GM23338 (cell line): ENCODE data around the gene PSMB5.
A peak's percentile ranks its signal among the peaks of the same experiment; 100 is the strongest.

Experiments
- EZH2 ChIP-seq: fragments of 200-600 bp; sonication (generic); IDR thresholded peaks from one replicate; pipeline ENCODE4 v1.8.0; 2017; ENCODE audit warnings: antibody characterized with exemption, mild to moderate bottlenecking, low read depth; ENCODE audit not compliant: unreplicated experiment
- EZH2phosphoT487 ChIP-seq: fragments of 200-600 bp; sonication (generic); IDR thresholded peaks from one replicate; pipeline ENCODE4 v1.8.1; 2018; ENCODE audit warnings: antibody characterized with exemption; ENCODE audit not compliant: unreplicated experiment
- TF ChIP-seq, protein P1 (sequence below), 2 experiments: fragments of 200-600 bp in 1 of 2; sonication (generic) in 1 of 2; conservative IDR thresholded peaks; 2 replicates each; pipeline versions ENCODE4 v1.5.1 to v1.6.1; 2016 to 2017; ENCODE audit warnings: antibody characterized with exemption in 2 of 2, low read depth in 2 of 2, mild to moderate bottlenecking in 2 of 2, moderate library complexity in 1 of 2

DNA sequence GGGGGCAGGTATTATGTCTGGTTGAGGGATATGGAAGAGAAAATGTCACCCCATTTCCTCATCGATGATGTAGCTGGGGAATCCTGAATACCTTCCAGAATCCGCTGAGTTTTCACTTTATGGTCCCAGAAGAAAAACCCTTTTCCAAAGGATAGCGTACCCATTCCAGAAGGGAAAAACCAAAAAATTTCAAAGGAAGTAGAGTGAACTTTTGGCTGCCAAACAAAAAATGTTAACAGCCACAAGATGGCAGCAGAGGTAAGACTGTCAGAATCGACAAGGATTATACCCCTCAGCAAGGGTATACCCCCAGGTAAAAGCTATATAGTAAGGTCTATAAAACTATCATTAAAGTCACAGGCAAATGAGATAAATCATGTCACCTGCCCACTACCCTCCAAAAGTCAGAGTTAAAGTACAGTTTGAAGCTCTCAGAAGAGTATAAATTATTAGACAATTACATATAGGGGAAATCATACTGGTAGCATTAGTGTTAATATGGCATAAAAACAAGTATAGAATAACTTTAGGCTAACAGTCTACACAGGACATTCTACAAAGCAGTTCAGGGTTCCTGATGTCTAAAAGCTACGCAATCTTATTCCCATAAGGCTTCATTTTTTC lies 42.2 kb upstream of the PSMB5 start:
- TF ChIP-seq, protein P1, sequence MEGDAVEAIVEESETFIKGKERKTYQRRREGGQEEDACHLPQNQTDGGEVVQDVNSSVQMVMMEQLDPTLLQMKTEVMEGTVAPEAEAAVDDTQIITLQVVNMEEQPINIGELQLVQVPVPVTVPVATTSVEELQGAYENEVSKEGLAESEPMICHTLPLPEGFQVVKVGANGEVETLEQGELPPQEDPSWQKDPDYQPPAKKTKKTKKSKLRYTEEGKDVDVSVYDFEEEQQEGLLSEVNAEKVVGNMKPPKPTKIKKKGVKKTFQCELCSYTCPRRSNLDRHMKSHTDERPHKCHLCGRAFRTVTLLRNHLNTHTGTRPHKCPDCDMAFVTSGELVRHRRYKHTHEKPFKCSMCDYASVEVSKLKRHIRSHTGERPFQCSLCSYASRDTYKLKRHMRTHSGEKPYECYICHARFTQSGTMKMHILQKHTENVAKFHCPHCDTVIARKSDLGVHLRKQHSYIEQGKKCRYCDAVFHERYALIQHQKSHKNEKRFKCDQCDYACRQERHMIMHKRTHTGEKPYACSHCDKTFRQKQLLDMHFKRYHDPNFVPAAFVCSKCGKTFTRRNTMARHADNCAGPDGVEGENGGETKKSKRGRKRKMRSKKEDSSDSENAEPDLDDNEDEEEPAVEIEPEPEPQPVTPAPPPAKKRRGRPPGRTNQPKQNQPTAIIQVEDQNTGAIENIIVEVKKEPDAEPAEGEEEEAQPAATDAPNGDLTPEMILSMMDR (conservative IDR thresholded peaks at IDR 0.05; ENCODE audit: low read depth in 2 of 2) = peak; percentile 62 to 78
- TF ChIP-seq EZH2 = no peak
- no peak for TF ChIP-seq EZH2phosphoT487
